Cerebellar cortex (tissue), 1 donor: ENCODE data around the gene PLRG1.

ENCODE experiments used
- DNase-seq: peaks from one replicate; pipeline ENCODE4 v3.0.0-alpha.2; 2015; ENCODE audit warnings: low spot score

The PLRG1 gene

DNA sequence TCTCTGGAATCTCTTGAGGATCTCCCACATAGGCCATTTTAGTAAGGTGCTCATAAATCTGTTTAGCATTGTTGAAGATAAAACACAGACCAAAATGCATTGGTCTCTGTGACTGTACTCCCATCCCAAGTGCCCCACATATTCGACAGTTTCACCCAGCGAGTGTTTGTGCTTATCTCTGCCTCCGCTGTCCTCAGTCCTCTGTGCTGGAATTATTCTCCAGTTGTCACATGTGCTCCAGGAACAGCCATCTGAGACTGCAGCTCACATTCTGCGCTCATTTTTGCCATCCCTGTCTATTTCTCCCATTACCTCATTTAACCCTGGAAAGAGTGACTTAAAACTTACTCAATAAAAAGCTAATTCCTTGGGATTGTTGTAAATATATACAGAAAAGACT, 31.0 kb downstream of the PLRG1 start:
- DNase-seq = no peak

DNA sequence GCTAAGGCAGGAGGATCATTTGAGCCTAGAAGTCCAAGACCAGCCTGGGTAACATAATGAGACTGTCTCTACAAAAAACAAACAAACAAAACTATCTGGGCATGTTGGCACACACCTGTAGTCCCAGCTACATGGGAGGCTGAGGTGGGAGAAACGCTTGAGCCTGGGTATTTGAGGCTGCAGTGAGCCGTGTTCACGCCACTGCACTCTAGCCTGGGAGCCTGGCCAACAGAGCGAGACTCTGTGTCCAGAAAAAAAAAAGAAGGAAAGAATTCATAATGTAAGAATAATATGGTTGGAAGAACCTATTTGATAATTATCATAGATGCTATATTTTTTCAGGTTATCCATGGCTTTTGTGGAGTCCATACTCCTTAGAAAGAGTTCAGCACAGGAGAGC, 32.6 kb downstream of the PLRG1 start:
- no peak for DNase-seq

- DNase-seq = no peak
Measured at GRCh38 chr4:154516318-154517029, 33.7 kb downstream of the PLRG1 start.

DNA sequence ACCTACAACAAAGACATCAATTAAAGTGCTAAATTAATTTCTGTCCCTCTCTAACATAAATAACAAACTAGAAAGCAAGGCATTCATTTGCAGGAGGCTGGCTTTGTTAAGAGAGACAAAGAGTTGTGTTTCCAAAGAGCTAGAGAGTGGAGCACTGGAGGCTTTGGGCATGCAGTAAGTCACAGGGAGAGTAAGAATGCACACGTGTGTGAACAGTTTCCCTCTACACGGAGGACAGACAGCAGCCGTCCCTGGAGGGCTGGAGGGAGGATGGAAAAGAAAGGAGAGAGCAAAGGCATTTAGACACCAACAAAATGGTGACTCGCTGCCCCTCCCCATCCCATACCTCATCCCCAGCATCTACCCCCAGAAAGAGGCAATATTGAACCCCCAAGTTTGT, 38.2 kb downstream of the PLRG1 start:
- no peak for DNase-seq

DNA sequence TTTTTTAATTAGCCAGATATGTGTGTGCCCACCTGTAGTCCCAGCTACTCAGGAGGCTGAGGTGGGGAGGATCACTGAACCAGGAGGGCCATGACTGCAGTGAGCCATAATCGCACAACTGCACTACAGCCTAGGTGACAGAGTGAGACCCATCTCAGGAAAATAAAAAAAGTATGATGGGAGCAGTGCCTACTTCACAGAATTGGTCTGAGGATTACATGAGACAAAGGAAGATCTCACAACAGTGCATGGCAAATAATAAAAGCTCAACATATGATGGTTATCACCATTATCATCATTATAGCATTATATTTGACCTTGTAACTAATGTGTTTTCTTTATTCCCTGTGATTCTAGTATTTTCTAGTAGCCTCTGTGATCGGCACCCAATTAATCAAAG, 38.7 kb downstream of the PLRG1 start:
- DNase-seq = no peak

GRCh38 chr4:154507156-154507555, 43.0 kb downstream of the PLRG1 start:
- no peak for DNase-seq

- DNase-seq = peak; percentile 53
Measured at GRCh38 chr4:154506253-154506652, 43.9 kb downstream of the PLRG1 start.

DNA sequence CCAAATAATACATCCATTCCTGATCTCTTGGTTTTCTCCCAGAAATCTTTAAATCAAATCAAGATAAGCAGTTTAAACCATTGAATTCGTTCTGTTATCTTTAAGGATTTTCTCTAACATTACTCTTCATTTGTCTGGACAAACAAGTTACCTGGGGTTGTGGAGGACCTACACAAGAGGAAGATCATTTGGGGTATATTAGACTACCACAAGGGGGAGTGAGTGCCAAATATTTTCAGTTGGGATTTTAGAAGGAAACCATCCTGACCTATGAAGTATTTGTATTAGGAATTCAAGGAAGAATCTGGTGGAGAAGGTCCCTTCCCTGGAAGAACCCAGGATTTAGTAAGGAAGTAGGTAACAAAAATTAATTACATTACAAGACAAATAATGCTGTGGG, 46.6 kb downstream of the PLRG1 start:
- peak; percentile 24 for DNase-seq

DNA sequence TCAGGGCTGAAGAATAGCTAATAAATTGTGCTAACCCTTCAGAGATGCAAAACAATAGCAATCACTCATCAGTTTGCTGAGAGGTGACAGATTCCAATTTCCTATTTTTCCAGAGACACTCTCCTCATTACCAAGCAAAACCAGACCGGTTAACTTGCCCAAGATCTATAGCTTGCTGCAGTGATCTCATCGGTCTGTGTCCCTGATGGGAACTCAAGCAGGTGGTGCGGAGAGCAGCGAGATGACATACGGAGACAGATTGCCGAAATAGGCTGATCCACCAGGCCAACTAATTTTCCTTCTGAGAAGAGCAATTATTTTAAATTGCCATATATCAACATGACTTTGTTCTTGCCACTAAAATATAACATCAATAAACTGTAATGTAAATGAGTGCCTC, 48.1 kb downstream of the PLRG1 start:
- no peak for DNase-seq

DNA sequence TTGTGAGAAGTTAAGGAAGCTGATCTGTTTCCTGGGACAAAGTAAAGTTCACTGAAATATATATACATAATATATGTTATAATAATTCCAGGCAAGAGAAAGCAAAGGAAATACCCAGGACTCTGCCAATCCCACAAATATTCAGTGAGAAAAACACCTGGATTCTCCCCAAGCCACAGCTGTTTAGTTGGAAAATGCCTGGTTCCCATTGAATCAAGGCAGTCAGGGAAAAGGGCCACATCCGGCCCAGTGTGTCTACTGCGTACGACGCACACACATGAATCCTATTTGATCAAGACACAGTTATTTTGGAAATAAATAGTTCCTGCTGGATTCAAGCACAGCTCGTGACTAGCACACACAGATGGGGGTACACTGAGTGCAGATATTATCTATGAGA, 52.3 kb downstream of the PLRG1 start:
- DNase-seq = no peak

DNA sequence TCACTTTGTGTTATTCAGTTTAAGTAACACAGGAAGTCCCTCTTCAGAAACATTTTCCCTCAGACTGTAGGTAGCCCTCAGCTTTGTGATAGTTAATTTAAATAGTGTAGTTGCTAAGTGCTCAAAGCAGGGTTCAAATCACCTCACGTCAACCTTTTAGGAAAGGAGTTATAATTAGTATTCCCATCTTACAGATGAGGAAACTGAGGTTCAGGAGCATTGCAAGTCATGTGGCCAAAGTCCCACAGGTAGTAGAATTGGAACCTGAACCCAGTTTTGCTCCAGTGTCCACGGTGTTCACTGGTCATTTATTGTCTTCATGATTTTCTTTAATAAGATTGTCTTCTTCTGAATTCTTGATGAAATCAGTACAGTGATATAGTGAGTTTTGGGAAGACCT, 54.3 kb downstream of the PLRG1 start:
- no peak for DNase-seq

GRCh38 chr4:154492288-154492687, 57.9 kb downstream of the PLRG1 start:
- DNase-seq = no peak

GRCh38 chr4:154491341-154492271, 58.6 kb downstream of the PLRG1 start, which contains the start of gene DCHS2:
Gene DCHS2, minus strand, starts transcription at chr4:154491799. Its CDS starts 444 bp downstream, at chr4:154491355.
- DNase-seq = no peak

DNA sequence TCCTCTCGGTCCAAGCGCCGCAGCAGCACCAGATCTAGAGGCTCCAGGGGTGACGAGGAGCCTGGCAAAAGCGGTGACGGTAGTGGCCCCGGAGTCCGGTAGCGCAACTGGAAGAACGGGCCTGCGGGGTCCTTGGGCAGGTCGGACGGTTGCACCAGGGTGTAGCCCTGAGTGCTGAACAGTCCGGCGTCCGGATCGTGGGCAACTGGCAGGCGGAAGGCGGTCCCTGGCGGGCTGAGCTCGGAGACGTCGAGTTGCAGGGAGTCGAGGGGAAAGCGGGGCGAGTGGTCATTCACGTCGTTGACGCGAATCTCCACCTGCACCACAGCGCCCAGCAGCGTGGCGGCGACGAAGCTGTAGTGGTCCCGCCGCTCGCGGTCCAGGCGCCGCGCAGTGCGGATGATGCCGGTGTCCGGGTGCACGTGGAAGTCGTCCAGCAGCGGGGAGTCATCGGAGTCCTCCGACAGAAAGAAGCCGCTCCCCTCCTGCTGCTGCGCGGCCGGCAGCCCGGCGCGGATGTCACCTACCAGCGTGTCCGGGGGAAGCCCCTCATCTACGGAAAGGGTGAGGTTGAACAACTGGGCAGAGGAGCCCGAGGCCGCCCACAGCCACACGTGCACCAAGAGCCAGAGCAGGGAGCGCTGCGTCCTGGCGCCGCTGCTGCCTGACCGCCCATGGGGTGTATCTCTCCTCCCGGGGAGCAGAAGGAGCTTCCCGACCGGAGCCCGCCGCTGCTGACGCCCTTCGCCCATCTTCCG, 59.4 kb downstream of the PLRG1 start:
- DNase-seq = no peak

DNA sequence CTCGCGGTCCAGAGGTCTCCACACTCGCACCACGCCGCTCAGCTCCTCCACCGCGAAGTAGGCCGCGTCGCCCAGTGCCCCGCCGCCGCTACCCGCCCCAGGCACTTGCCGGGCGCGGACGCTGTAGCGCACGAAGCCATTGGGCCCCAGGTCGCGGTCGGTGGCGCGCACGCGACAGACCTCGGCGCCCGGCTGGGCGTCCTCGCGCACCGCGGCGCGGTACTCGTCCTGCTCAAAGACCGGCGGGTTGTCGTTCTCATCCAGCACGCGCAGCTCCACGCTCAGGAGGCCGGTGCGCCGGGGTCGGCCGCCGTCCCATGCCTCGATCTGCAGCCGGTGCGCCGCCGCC, 60.0 kb downstream of the PLRG1 start:
- DNase-seq = no peak

- no peak for DNase-seq
Measured at GRCh38 chr4:154489558-154490233, 60.5 kb downstream of the PLRG1 start.

- DNase-seq = no peak
Measured at GRCh38 chr4:154487145-154487544, 63.1 kb downstream of the PLRG1 start.

DNA sequence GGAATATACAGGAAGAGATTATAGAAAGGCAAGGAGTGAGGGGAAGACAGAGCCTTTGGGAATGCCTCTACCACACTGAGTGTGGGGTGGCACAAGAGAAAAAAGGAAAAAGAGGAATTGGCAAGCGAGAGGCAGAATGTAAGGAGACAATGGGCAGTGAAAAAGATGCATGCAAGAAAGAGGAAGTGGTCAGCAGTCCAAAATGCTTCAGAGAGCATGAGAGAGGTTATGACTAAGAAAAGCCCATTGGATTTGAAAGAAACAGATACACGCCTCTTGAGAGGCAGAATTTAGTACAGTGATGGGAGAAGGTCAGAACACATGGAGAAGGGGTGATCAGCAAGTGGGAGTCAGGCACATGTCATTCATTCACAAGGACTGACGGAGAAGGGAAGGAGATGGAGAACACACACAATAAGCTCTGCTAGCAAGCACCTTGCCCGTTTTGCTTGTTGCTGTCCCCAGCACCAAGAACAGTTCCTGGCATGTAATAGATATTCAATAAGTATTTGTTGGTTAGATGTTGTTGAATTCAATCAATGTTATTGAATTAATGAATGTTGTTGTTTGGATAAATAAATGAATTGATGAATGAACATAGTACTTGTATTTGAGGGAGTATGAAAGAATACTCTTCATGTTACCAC, 65.0 kb downstream of the PLRG1 start:
- no peak for DNase-seq
